Stimulated activated CD8-positive, alpha-beta memory T cell treated with anti-CD3 and anti-CD28 coated beads, Interleukin-7, amount 100 ng/mL, for 1 hour (primary cell): ENCODE data around the gene MRE11.

Experiments
- DNase-seq, 2 donors: peaks; one replicate each; pipeline ENCODE4 v3.0.0-alpha.2; 2020; ENCODE audit warnings: low read depth in 2 of 2

The MRE11 gene

DNA sequence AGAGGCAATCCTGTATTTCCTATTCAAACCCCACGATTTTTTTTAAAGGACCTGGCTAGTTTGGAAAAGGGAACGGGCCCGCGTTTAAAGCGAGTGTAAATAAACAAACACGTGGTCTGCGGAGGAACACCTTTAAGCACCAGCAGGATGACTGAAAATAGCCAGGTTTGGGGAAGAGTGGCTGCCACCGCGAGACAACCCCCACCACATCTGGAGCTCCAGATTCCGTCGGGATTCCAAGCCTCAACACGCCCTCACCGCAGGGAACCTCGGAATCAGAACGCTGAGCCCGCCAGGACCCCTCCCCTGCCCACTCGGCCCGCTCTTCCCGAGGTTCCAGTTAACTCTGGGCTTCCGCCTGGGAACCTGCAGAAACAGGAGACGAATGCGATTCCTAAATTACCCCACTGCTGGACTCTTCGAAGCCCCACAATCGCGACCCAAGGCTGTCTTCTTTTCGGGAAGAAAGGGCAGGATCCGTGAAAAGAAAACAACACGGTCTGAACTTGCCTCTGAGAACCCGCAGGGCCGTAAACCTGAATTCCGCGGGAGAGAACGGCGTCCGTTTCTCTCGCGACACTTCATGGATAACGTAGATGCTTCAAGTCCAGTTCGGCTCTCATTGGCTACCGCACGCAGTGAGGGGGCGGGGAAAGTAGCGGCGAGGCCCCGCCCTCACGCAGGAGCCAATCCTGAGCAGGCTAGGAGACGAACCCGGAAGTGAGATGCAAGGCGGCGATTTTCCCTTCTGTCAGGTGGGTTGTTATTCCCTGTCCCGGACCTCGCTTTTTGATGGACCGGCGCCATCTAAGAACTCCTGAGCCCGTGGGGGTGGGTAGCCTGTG is at the start of gene MRE11, which contains the start of gene ANKRD49:
Gene MRE11 (minus strand): TSS at position 564 of the 845 bp plus-strand sequence. CDS start 1,043 bp downstream, outside the sequence.
Gene ANKRD49 (plus strand): TSS at position 704 of the 845 bp plus-strand sequence. CDS start 2,710 bp downstream, outside the sequence.
- DNase-seq, result peak; percentile 87 to 89

- DNase-seq, result no peak
These were observed 45.8 kb upstream of the MRE11 start for GRCh38 chr11:94539420-94539819.

- no peak for DNase-seq
These were observed 43.5 kb upstream of the MRE11 start for GRCh38 chr11:94537031-94537600.

GRCh38 chr11:94536386-94536785 is 42.7 kb upstream of the MRE11 start:
- no peak for DNase-seq

DNA sequence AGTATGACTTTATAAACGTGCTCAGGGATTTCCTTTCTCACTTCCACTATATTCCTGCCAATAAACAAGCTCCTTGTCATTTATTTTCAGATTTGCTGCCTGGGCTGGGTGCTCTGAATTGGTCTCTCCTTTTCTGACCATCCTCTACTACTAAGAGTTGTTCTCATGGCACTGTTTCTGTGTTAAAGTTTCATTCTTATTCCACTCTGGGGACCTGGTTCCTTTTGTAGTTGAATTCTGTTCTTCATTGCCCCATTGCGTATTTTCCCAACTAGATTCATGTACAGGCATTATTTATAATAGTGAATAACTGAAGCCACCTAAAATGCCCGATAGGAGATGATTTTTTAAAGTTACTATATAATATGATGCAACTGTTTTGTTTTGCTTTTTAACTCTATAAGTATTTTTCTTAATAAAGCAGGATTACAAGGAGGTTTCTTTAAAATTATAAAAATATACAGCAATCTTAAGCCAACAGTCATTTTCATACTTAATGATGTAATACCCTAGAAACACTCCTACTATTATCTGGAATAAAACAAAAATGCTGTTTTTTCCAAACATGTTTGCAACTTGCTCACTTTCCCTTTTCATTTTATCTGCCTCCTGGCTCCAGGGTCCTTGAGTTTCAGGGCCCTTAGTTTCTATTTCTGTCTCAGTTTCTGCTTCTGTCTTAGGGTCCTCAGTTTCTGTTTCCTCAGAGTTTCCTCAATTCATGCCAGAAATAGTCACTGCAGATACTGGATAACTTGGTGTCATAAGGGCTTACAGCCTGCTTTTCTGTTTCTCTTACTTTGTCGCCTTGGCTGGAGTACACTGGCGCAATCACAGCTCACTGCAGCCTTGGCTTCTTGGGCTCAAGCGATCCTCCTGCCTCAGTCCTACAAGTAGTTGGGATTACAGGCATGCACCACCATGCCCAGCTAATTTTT is 40.3 kb upstream of the MRE11 start:
- DNase-seq, result no peak

DNA sequence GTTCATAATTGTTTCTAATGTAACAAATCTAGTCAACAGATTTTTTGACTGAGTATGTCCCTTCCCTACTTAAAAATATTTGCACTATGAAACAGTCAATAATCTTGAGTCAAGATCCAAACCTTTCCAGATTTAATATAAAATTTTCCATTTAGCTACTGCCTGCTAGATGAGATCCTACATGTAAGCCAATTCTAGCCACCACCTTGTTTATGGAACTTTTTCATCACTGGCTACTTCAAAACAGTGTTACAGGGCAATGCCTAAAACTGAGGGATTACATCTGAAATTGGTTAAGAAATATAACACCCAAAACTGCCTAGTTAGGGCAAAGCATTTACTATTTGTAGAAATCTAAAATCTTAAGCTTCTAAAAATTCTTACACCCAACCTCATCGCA is 39.6 kb upstream of the MRE11 start:
- DNase-seq, result no peak

- no peak for DNase-seq
These were observed 38.6 kb upstream of the MRE11 start for GRCh38 chr11:94532211-94532610.

DNA sequence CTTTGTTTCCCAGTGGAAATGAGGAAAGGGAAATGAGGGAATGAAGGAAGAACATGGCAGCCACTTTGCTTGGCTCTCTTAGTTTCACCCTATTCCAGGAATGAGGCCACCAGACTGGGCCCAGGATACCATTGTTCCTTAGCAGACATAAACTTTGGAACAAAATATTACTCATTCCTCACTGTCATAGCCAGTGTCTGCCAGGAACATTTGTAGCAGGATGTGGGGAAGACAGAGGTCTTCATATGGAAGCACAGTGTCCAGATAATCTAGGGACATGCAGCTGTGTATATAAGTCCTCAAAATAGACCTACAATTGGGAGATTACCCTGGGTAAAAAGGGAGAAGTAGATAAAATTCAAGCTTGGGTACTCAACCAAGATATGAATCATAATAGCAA is 34.9 kb upstream of the MRE11 start:
- no peak for DNase-seq

- no peak for DNase-seq
These were observed 33.2 kb upstream of the MRE11 start for GRCh38 chr11:94526645-94527438.

DNA sequence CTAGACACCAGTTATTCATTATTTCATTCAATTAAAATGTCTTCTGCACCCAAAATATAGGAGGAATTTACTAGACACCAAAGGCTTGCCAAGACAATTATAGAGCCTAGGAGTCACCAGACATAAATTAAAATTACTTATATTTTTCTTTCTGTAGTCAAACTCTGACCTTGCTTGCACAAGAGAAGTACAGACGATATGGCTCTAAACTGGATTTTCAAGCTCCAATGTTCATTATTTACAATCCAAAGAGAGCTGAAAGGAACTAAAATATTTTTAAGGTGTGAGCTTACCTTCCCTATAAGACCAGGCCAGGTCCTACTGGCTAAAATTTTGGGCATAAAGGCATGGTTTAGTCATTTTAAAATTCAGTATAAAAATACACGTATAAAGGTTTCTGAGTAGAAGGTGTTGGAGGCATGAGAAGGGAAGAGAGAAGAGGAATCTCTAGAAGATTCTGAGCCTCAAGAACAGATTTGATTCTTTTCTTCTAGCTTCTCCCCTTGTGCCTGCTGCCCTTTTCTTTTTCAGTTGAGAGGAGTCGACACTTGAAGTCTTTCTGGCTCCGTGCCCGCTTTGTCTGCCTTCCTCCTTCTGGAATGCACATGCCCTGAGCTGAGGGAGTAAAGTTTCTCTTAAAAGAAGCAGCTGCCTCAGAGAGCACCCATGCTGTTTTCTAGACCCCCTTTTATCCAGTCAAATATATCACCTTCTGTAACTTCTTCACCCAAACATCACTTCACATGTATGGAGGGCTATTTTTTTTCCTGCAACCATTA is 32.1 kb upstream of the MRE11 start:
- DNase-seq, result no peak

DNA sequence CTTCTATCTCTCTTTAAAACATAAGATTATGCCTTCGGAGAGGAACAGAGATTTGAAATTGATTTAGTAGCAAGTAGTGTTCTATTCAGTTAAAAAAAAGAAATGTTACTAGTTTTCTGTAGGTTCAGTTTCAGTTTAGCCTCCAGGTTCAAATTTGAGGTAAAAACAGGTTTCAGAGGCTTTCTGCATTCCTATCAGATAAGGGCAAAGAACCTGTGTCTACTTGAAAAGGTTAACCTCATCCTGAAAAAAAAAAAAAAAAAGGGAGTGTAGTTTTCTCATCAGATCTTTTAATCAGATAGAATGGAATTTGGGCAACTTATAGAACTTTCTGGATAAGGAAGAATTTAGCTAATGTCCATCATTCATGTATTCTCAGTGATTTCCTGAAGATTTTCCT is 30.7 kb upstream of the MRE11 start:
- DNase-seq, result no peak

DNA sequence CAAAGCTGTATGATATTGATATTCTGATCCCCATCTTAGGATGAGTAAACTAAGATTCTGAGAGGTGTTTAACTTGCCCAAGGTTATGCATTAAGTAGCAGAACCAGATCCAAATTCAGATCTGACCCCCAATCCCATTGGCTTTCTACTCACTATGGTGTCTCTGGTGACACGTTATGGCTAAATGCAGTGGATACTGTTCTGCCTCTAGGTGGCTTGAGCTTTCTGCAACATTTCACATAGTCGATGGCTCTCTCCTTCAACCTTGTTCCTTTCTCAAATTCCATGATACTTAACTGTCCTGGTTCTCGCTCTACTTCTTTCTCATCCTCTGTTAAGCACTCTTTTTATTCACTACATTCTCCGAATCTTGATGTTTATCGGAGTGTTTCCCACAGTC is 28.0 kb upstream of the MRE11 start:
- no peak for DNase-seq

DNA sequence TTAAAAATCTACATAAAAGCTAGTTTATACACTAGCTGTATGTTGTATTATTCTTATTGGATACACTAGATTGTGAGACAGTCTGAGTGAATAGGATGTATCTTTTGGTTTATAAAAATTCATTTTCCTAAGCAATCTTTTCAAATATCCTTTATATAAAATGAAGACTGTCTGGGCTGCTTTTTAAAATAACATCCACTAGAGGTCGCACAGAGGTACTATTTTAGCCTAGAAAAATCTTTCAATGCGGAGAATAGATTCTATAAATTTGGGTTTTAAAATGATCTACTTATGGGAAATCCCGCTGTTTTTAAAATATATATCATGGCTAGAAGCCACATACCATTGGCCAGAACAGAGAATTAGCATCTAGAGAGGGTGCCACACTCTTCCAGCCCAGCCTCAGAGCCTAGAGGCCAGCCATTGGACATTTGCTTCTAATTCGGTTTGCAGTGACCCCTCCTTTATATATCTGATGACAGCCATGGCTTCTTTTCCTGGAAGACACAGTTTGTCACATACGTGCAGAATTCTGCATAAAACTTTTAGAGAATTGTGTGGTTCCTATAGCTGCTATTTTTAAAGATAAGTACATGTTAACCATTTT is 25.9 kb upstream of the MRE11 start:
- DNase-seq, result no peak

- DNase-seq, result no peak
These were observed 24.7 kb upstream of the MRE11 start for GRCh38 chr11:94518300-94518699.

GRCh38 chr11:94516725-94517124 is 23.1 kb upstream of the MRE11 start:
- DNase-seq, result no peak

GRCh38 chr11:94515398-94515797 is 21.8 kb upstream of the MRE11 start:
- DNase-seq, result no peak

DNA sequence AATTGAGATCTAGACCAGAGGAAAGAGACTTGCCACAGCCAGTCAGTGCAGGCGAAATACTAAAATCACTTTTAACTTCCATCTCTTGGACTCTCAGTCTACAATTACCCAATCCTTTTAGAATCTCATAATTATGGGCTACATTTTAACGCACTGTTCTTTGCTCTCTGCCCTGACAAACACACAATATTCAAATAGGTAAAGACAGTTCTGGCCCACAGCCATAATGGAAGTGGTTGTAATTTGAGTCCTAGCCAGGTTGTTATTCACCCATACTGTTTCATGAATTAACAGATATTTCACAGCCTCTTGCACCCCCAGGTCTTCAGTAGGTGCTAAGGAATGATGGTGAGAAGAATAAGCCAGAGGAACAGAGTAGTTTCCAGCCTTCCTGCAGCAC is 19.4 kb upstream of the MRE11 start:
- DNase-seq, result no peak

- peak; percentile 14 to 24 for DNase-seq
These were observed 18.5 kb upstream of the MRE11 start, which contains the start of gene C11orf97 for GRCh38 chr11:94511932-94512781. TSS of gene C11orf97 (plus strand) at chr11:94512461. CDS start at chr11:94512529, 68 bp downstream.

GRCh38 chr11:94507485-94507884 is 13.8 kb upstream of the MRE11 start:
- DNase-seq, result no peak
